HG03103 (cell line): ENCODE results near the gene C14orf39.

ENCODE experiments used
- ATAC-seq: cut with Tn5 transposase; IDR thresholded peaks from one replicate; pipeline ENCODE4 v1.9.1; 2021; ENCODE audit warnings: low read depth; ENCODE audit not compliant: unreplicated experiment

C14orf39 gene

GRCh38 chr14:60485598-60486251 lies at the start of gene C14orf39:
TSS of gene C14orf39 (minus strand) at chr14:60486063. CDS start at chr14:60485078, 985 bp downstream.
- ATAC-seq, result no peak

DNA sequence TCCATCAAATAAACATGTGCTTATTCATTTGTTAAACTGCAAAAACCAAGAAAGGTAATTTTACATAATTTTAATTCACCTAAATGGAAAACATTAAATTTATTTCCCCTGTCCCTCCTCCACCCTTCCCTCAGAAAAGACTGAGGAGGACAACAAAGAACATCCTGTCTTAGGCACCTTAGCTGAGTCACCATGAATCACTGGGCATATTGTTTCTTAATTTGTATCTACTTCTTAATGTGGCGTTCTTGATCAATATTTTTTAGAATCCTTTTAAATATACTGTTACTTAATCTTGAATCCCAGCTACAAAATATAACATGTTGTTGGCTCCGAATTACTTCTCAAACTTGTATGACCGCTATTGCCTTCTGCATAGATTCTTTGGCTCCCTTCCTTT lies 46.6 kb upstream of the C14orf39 start:
- ATAC-seq, result no peak

DNA sequence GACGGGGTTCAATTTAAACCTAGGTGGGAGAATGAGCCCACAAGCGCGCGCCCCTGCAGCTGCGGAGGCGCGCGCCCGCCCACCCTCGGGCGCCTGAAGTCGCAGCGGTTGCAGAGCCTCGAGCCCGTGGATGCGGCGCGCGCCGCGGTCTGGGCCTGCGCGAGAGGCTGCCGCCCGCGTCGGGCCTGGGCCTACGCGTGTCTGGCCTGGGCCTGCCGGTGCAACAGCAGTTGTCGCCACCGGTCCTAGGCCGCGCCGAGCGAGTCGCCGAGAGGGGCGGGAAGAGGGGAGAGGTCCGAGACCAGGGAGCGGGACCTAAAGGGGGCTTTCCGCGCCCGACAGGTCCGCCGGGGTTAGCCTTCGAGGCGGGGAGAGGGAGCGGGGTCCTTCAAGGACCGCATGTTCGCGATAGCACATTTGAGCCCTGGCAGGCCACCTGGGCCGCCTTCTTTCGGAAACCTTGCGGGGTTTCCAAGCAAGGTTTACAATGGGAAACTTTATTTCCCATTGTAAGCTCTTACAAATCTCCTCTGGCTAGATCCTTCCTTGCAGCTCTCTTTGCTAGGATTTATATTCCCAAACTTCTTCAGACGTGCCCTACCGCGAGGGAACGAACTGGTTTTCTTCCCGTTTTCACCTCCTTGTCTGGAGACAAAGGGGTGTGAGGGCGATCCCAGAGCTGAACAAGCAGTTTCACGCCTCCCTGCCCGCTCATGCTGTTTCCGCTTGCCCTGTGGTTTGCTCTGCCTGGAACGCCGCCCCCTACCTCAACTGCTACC lies 29.8 kb upstream of the C14orf39 start:
- ATAC-seq, result no peak

GRCh38 chr14:60514741-60515491 lies 29.1 kb upstream of the C14orf39 start:
- ATAC-seq, result no peak

GRCh38 chr14:60514378-60514740 lies 28.5 kb upstream of the C14orf39 start:
- ATAC-seq, result no peak

GRCh38 chr14:60512973-60513571 lies 27.2 kb upstream of the C14orf39 start:
- no peak for ATAC-seq

- no peak for ATAC-seq
These were observed 26.3 kb upstream of the C14orf39 start for GRCh38 chr14:60512126-60512525.

DNA sequence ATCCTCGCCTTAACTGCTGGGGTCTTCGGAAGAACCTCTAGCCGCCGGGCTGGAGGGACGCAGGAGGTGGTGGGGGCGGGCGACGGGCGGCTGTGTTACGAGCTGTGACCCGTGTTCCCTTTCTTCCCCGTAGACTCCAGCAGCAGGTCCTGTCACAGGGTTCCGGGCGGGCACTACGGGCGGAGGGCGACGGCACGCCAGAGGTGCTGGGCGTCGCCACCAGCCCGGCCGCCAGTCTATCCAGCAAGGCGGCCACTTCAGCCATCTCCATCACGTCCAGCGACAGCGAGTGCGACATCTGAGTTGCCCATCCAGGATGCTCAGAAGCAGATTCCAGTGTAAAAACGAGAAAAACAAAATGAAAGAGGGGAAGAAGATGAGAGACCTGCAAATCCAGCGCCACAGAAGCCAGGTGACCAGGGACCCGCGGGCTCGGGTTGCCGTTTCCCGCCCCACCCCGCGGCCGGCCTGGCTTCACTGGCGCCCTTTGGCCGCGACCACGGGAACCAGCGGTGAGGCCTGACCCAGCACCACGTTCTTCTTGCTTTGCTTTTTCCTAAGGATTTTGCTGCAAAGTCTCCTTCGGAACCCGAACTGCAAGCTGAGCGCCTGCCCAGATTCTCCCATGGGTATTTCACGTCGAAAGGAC lies 25.2 kb upstream of the C14orf39 start:
- no peak for ATAC-seq

DNA sequence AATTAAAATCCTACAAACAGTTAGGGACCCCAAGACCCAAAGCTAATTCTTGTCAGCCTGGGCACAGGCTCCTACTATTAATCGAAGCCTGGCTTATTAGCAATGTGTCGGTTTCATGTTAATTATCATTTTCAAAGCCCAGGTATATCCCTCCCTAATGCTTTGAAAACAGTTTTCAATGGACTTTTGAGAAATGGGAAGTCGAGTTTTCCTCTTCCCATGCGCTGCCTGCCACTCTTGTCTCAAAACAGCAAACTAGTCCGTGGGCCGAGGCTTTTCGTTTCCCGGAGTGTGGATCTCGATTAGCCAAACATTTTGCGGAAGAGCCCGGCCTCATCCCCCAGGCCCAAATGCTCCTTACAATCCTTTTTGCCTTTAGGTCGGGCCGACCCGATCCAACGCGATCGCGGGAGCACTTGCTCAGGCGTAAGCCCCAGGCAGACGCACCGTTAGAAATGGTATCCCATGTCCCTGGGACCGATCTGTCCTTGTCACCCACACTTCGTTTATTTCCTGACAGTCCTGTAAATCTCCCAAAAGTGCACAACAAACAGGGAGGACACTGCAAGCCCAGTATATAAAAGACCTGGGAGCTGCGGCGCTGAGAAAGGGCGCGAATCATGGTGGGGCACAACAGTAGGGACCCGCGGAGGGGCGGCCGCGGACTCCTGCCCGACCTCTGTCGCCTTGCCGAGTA lies 24.5 kb upstream of the C14orf39 start:
- no peak for ATAC-seq

DNA sequence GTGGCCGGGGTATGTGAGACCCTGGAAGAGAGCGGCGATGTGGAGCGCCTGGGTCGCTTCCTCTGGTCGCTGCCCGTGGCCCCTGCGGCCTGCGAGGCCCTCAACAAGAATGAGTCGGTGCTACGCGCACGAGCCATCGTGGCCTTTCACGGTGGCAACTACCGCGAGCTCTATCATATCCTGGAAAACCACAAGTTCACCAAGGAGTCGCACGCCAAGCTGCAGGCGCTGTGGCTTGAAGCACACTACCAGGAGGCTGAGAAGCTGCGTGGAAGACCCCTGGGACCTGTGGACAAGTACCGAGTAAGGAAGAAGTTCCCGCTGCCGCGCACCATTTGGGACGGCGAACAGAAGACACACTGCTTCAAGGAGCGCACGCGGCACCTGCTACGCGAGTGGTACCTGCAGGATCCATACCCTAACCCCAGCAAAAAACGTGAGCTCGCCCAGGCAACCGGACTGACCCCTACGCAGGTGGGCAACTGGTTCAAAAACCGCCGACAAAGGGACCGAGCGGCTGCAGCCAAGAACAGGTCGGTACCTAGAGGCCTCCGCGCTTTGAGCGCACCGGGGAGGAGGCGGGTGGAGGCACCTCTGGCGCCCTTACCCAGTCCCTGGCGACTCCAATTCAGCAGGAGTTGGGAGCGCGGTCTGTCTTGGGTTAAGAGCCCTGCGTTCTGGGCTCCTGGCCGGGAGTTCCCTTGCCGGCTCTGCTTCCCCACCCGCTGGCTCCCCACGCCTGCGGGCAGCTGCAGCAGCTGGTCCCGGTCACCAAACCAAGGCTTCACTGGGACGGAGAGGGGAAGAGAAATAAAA lies 23.8 kb upstream of the C14orf39 start:
- ATAC-seq, result no peak

DNA sequence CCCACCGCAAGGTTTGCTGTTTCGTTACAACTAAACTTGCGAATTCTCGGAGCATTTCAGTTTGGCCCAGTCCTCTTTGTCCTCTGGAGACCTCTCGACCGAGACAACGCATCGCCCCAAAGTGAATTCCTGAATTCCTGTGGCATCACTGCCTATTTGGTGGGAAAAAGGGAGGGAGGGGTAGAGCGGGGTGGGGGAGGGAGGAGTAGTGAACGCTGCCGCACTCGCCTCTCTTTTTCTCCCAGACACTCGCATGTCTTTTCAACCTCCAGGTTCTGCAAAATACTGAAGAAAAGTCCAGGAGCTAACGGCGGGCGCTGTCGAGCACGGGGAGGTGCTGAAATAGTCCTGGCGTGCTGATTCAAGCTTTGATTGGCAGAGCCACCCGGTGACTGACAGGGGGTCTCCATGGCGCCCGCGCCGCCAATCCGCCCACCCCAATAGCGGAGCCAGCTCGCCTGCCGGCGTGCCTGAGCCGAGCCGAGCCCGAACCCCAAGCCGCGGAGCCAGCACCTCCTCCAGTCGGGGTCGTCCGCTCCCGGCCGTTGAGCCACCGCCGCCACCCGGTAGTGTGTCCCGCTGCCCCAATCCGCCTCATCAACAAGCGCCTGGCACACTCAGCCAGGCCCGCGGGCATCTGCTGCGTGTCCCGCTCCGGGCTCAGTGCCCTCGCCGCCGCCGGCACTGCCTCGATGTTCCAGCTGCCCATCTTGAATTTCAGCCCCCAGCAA lies 23.0 kb upstream of the C14orf39 start, which contains the start of gene SIX6:
TSS of gene SIX6 (plus strand) at position 440 of the 731 bp plus-strand sequence. CDS start at position 693, 253 bp downstream.
- ATAC-seq, result no peak

DNA sequence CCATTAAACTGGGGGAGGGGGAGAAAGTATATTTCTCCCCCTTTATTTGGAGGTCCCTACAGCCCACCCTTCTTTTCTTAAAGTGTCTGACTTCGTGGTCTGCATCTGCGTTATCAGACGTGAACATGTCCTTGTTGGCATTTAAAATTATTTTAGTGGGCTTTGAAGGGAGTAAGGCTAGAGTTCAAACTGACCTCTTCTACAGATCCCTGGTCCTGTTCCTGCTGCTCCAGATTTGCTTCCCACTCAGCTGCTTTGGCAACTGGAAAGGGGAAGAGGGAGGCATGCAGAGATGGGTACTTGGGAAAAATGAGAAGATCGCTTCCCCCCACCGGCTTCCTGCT lies 22.5 kb upstream of the C14orf39 start:
- ATAC-seq, result no peak

- no peak for ATAC-seq
These were observed 21.3 kb upstream of the C14orf39 start for GRCh38 chr14:60506985-60507829.

DNA sequence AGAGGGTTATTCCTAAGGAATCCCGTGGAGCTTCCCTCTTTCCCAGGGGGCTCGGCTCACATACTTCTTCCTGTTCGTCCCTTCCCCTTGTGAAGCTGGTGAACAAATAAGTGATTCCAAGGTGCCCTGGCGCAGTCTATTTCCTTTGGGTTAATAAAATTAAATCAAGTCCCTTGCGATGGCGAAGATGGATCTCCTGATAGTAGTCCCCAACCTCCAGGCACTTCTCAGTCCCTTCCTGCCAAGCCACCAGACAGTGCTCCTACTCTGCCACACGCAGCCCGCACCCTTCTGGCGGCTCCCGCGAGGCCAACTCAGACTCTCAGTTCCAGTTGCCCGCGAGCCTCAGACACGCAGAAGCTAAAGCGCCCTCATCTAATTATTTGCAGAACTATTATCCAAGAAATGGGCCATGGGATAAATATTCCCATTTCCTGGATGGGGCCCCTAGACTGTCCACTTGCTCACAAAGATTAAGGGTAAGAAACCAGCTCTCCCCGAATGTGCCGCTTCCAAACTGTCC lies 20.7 kb upstream of the C14orf39 start:
- ATAC-seq, result no peak

DNA sequence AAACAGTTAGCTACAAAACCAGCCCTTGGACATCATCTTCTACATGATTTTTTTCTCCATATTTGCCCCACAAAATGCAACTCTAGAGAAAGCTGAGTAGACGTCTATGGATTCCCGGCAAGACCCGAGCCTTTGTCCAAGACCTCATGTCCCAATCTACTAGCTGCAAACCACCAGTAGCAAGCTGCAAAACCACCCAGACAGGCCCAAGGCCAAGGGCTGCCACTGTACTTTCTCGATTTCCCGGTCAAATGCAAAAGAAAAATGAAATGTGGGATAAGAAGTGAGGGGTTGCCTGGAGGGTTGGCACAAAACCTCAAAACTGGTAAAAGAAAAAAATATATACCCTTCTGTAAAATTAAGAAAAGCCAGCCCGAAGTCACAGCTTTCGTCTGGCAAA lies 20.1 kb upstream of the C14orf39 start:
- no peak for ATAC-seq

DNA sequence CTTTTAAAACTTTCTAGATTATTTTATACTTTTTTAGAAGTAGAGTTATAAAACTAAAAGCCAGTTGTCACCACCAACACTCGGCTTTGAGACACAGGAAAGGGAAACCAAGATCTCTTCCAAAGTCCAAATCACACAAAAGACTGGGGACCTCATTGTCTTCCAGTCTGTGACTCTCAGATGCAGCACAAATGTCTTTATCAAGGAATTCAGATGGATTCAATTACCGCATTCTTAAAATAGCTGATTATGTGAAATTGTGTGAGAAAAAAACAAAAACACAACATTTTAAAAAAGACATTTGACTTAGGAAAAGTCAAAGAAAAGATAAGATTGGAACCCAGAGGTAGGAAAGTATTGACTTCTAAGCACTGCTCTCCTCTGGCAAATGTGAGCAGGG lies 19.6 kb upstream of the C14orf39 start:
- no peak for ATAC-seq

- no peak for ATAC-seq
These were observed 16.7 kb upstream of the C14orf39 start for GRCh38 chr14:60502541-60502940.
